Fibroblast of pulmonary artery (primary cell): ENCODE results near the gene EIPR1.

Experiments
- DNase-seq: peaks from one replicate; pipeline ENCODE4 v3.0.0-alpha.2; 2010; ENCODE audit warnings: low read depth
- H3K4me3 ChIP-seq: replicated peaks from 2 replicates; pipeline ENCODE4 v1.5.1; 2011; ENCODE audit warnings: low read depth, mild to moderate bottlenecking, control low read depth, low read length, moderate library complexity
- CTCF ChIP-seq: IDR thresholded peaks from 2 replicates; pipeline ENCODE4 v1.5.1; 2011; ENCODE audit warnings: mild to moderate bottlenecking, control low read depth, low read length, inconsistent platforms; ENCODE audit errors: missing control alignments

EIPR1 gene

GRCh38 chr2:3325458-3326181, 52.0 kb downstream of the EIPR1 start:
- H3K4me3 ChIP-seq = no peak overlapping the region
- no peak for DNase-seq

GRCh38 chr2:3324404-3325281, 53.0 kb downstream of the EIPR1 start:
- no peak for DNase-seq
- H3K4me3 ChIP-seq = no peak overlapping the region
- no peak for TF ChIP-seq CTCF

More at GRCh38 chr2:3325458-3326181, 52.0 kb downstream of the EIPR1 start:
- no peak for TF ChIP-seq CTCF

GRCh38 chr2:3324036-3324386, 53.6 kb downstream of the EIPR1 start:
- DNase-seq = no peak
- no peak overlapping the region for H3K4me3 ChIP-seq
- no peak for TF ChIP-seq CTCF

GRCh38 chr2:3323360-3324035, 54.1 kb downstream of the EIPR1 start:
- H3K4me3 ChIP-seq = no peak overlapping the region
- TF ChIP-seq CTCF = no peak
- no peak for DNase-seq

GRCh38 chr2:3322311-3322970, 55.2 kb downstream of the EIPR1 start:
- DNase-seq = no peak
- TF ChIP-seq CTCF = no peak
- H3K4me3 ChIP-seq = no peak overlapping the region

GRCh38 chr2:3321825-3322224, 55.8 kb downstream of the EIPR1 start:
- no peak for TF ChIP-seq CTCF
- no peak for DNase-seq
- no peak overlapping the region for H3K4me3 ChIP-seq
